ENCODE results near the gene CITED2.

CITED2 gene

GRCh38 chr6:139330826-139331500 lies 43.5 kb downstream of the CITED2 start:
- DNase-seq (ENCODE audit: low read depth in 2 of 2) = no peak

DNA sequence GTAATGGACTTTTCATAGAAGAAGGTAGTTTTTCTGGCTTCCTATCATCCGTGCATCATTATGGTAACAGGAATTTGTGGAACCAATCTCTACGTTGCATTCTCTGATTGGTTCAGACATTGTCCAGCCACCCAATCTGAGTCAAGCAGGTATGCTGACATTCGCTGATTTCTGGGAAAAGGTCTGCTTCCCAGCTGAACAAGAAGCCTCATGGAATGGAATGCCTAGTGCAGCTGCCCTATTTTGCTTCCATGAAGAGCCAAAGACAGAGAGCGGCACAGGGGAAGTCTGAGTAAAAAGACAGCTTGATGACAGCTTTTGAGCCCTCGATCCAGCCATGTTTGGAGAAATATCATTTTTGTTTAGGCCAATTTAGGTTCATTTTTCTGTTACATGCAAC lies 44.1 kb downstream of the CITED2 start:
- DNase-seq (ENCODE audit: low read depth in 2 of 2) = no peak

DNA sequence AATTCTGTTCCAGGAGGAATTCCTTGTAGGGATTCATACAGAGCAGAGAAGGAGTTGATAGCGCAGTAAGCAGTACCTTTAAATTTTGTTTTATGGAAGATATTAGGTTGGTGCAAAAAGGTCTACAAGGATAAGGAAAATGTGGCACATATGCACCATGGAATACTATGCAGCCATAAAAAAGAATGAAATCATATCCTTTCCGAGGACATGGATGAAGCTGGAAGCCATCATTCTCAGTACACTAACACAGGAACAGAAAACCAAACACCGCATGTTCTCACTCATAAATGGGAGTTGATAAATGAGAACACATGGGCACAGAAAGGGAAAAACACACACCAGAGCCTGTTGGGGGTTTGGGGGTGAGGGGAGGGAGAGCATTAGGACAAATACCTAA lies 45.2 kb downstream of the CITED2 start:
- DNase-seq (ENCODE audit: low read depth in 2 of 2) = no peak

- DNase-seq (ENCODE audit: low read depth in 2 of 2) = no peak
Measured at GRCh38 chr6:139327038-139327437, 47.4 kb downstream of the CITED2 start.

DNA sequence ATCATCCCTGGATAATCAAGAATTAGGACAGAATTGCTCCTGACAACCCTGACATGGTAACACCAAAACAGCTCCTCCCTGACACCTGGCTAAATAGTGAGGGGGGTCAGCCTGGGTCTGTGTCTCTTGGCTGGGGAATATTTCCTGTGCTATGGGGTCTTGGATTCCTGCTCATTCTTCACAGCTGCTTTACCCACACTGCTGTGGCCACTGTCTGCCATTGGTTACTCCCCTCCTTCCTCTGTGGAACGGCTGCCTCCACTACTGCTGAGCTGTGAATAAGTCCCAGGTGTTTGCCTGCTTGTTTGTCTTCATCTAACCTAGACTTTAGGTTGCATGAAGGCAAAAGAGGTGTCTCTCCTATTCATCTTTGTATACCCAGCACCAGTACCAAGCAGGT lies 48.8 kb downstream of the CITED2 start:
- DNase-seq (ENCODE audit: low read depth in 2 of 2) = no peak

- no peak for DNase-seq (ENCODE audit: low read depth in 2 of 2)
Measured at GRCh38 chr6:139325125-139325524, 49.3 kb downstream of the CITED2 start.

- no peak for DNase-seq (ENCODE audit: low read depth in 2 of 2)
Measured at GRCh38 chr6:139324301-139324555, 50.2 kb downstream of the CITED2 start.

GRCh38 chr6:139323511-139324300 lies 50.7 kb downstream of the CITED2 start:
- peak; percentile 42 to 46 for DNase-seq (ENCODE audit: low read depth in 2 of 2)
